HG03196 (cell line): ENCODE results near the gene NUDT9.

Experiments used
- ATAC-seq: cut with Tn5 transposase; IDR thresholded peaks from one replicate; pipeline ENCODE4 v1.9.1; 2021; ENCODE audit not compliant: unreplicated experiment

Gene NUDT9

DNA sequence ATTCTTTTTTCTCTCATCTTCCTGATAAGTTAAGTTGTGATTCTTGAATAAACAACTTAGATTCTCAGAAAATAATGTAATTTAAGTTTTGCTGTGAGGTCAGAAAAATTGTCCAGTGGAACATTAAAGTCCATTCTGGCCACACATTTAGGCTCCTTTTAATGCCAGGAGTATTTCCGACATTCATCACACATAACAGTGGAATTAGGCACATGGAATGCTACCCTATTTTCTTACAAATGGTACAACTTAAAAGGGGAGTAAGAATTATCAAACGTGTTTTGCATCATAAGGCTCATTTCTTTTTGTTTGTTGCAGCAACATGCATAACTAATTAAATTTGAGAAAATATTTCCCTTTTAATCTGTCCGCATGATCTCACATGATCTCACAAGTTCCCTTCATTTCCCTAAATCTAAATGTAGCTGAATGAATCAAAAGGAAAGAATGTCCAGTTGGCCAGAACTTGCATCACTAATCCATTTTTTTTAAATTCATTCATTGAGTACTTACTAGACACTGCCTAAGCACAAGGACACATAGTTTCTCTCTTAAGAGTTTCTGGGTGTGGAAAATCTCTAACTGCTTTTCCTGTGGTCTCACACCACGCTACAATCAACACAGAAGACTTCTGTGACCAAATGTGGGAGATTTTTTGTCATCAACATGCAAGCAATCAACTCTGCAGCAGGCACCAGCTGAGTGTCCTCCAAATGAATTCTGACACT, 84.8 kb downstream of the NUDT9 start:
- ATAC-seq: no peak
